Upper lobe of right lung (tissue), 1 donor: ENCODE results near the gene CD63. TPM values are rescaled to one million over a fixed set of nuclear protein-coding genes. Genes with fewer than 3 reads are reported as not detected.

Experiments used
- ATAC-seq: fragments of 200-7000 bp; cut with Tn5 transposase; one replicate; pipeline ENCODE4 v1.9.1; 2020; ENCODE audit warnings: mild to moderate bottlenecking, moderate library complexity
- DNase-seq: peaks from one replicate; pipeline ENCODE4 v3.0.0-alpha.2; 2020
- H3K27ac ChIP-seq: fragments of 200-600 bp; one replicate; pipeline ENCODE4 v1.8.0; 2022
- H3K27me3 ChIP-seq: fragments of 200-600 bp; one replicate; pipeline ENCODE4 v1.8.0; 2022; ENCODE audit warnings: mild to moderate bottlenecking
- H3K36me3 ChIP-seq: fragments of 200-600 bp; one replicate; pipeline ENCODE4 v1.8.0; 2022
- H3K4me1 ChIP-seq: fragments of 200-600 bp; one replicate; pipeline ENCODE4 v1.8.0; 2022
- H3K4me3 ChIP-seq: fragments of 200-600 bp; one replicate; pipeline ENCODE4 v1.8.0; 2022; ENCODE audit warnings: mild to moderate bottlenecking
- H3K9me3 ChIP-seq: fragments of 200-600 bp; one replicate; pipeline ENCODE4 v1.8.0; 2022
- CTCF ChIP-seq: fragments of 200-600 bp; IDR thresholded peaks from one replicate; pipeline ENCODE4 v1.8.0; 2022; ENCODE audit warnings: antibody characterized with exemption
- intact Hi-C: fragments of 100-400 bp; cut with DNase I; formaldehyde crosslinking; loops from one replicate; pipeline ENCODE4 v1.11.0; 2022
- total RNA-seq: library from RNA; stranded (reverse); fragmentation: NEBNext Ultra II Directional; extraction: Animal tissue kit (Norgen Biotek cat#: 25700); gene quantifications from one replicate; pipeline ENCODE4 v1.2.1, GENCODE V29; 2021
- donor health status: DM: no; HTN: yes; CAD: no; lungs with severe emphysema.

CD63 gene
- total RNA-seq, 1 donor from 2014 or later, result 1,158 TPM

DNA sequence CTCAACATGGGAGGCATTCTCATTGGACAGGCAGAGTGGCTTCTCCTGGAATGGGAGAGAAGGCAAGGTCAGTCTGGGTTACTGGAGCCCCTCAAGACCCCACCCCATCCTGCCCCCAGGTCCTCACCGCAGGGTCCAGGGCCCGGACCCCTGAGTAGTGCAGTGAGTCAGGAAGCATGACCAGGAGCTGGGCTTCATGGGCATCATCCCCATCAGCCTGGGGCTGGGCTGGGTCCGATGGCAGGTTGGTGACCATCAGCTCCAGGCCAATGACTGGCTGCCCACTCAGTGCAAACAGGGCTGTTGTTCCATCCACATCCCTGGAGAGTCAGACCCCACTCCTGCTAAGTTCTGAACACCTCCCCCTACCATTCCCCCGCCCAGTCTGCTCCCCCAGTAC is 34.2 kb downstream of the CD63 start:
- intact Hi-C loops, result no loop called here
- ATAC-seq (no peak), DNase-seq (peak; percentile 48)
- Histone ChIP-seq H3K27me3 (no peaks in the 10 kb centered on the region), H3K36me3 (no peaks in the 10 kb centered on the region), H3K4me1 (no peaks in the 10 kb centered on the region), H3K27ac (no peak overlapping the region), H3K4me3 (no peak overlapping the region), H3K9me3 (no peaks in the 10 kb centered on the region)
- TF ChIP-seq CTCF, result no peak

GRCh38 chr12:55694188-55694515 is 34.7 kb downstream of the CD63 start:
- no peak for ATAC-seq
- no peaks in the 10 kb centered on the region for H3K27me3 ChIP-seq
- TF ChIP-seq CTCF, result no peak
- intact Hi-C loops, result no loop called here
- no peak for DNase-seq
- no peaks in the 10 kb centered on the region for H3K4me1 ChIP-seq
- no peak overlapping the region for H3K27ac ChIP-seq
- H3K4me3 ChIP-seq, result no peak overlapping the region
- no peaks in the 10 kb centered on the region for H3K36me3 ChIP-seq
- no peaks in the 10 kb centered on the region for H3K9me3 ChIP-seq

- H3K4me1 ChIP-seq, result no peaks in the 10 kb centered on the region
- no peaks in the 10 kb centered on the region for H3K9me3 ChIP-seq
- intact Hi-C loops, result no loop called here
- H3K27ac ChIP-seq, result no peak overlapping the region
- DNase-seq, result peak; percentile 57
- no peak for TF ChIP-seq CTCF
- ATAC-seq, result no peak
- H3K4me3 ChIP-seq, result no peak overlapping the region
- no peaks in the 10 kb centered on the region for H3K27me3 ChIP-seq
- no peaks in the 10 kb centered on the region for H3K36me3 ChIP-seq
These were observed 35.3 kb downstream of the CD63 start for GRCh38 chr12:55693323-55694187.

DNA sequence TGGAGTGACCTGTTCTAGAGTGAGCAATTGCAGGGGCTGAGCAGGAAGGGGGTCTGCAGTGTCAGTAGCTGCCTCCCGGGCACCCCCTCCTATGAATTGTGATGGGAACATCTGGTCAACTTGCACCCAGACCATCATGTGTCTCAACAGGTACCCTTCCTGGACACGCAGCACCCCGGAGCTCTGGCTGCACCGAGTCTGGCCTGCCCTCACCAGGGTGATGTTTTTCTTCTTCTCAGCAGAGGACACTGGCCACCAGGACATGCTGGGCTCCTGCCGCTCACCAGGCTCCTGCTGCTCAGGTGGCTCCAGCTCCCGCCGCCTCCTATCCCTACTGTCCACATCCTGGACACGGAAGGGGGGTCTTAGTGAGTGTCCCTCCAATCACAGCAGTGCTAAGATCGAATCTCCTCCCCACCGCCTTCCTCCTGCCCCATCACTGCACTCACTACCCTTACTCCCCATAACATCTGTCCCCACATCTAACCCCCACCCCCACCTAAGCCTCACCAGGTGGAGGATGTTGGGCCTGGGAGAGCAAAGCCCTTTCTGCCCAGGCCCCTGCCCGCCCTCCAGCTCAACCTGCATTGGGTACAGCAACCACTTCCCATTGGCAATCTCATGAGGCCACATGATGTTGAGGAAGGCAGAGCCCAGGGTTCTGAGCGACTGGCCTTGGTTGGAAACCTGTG is 36.0 kb downstream of the CD63 start:
- H3K27ac ChIP-seq, result no peak overlapping the region
- intact Hi-C loops, result no loop called here
- H3K4me3 ChIP-seq, result no peak overlapping the region
- H3K36me3 ChIP-seq, result no peaks in the 10 kb centered on the region
- no peaks in the 10 kb centered on the region for H3K9me3 ChIP-seq
- no peaks in the 10 kb centered on the region for H3K27me3 ChIP-seq
- DNase-seq (peak; percentile 53), ATAC-seq (no peak)
- no peaks in the 10 kb centered on the region for H3K4me1 ChIP-seq
- no peak for TF ChIP-seq CTCF

DNA sequence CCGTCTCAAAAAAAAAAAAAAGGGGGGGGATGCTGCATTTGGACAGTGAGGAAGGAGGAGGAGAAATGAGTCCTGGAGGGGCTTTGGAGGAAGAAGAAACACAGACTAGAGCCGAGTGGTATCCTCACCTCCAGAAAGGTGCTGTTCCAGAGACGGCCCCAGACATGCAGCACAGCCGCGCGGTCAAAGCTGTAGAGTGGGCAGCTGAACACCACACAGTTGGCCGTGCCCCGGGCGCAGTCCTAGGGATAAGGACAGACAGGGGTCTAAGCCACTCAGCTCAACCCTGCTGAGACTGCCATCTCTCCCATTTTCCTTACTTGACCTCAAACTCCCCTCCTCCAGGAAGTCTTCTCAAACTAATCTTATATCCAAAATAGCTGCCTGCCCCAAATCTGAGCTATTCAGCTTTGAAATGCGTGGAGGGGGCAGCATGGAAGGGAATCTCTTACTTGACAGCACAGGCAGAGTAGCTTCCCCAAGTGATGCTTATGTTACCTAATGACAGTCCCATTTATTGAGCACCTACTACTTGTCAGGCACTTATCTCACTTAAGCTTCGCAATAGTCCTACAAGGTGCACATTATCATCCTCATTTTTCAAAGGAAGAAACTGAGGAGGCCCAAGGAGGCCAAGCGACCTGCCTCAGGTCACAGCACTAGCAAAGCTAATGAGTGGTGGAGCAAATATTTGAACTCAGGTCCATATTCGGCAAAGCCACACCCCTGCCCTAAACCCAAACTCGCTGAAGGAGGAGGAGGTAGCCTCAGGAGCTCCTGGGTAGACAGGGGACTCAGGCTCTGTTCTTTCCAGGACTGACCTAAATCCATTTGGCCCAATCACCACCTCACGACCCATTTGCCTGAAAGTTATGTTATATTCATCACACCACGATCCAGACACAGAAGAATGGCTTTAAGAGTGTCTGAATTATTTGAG is 39.8 kb downstream of the CD63 start:
- peak; percentile 57 for DNase-seq
- intact Hi-C loops, result no loop called here
- no peaks in the 10 kb centered on the region for H3K9me3 ChIP-seq
- H3K27me3 ChIP-seq, result no peaks in the 10 kb centered on the region
- H3K4me3 ChIP-seq, result no peak overlapping the region
- H3K27ac ChIP-seq, result no peak overlapping the region
- no peaks in the 10 kb centered on the region for H3K4me1 ChIP-seq
- no peaks in the 10 kb centered on the region for H3K36me3 ChIP-seq
- TF ChIP-seq CTCF, result no peak
- peak; percentile 22 for ATAC-seq
